H1 (cell line): ENCODE results near the gene PFKFB1. TPM values are rescaled to one million over a fixed set of nuclear protein-coding genes. Genes with fewer than 3 reads are reported as not detected.

ENCODE experiments used
- BRCA1 ChIP-seq: IDR thresholded peaks from 2 replicates; pipeline ENCODE4 v1.6.1; 2012; ENCODE audit warnings: low read depth, low read length, improper control_type of control experiment
- CBX5 ChIP-seq: fragments of 300-800, 300-1000 bp; sonication (generic); IDR thresholded peaks from 2 replicates; pipeline ENCODE4 v1.7.1; 2016; ENCODE audit warnings: antibody characterized with exemption, low read length, low read depth
- CHD1 ChIP-seq: IDR thresholded peaks from 2 replicates; pipeline ENCODE4 v1.6.1; 2012; ENCODE audit warnings: low read depth, low read length, improper control_type of control experiment
- CHD7 ChIP-seq: fragments of 300-600 bp; sonication (generic); IDR thresholded peaks from 2 replicates; pipeline ENCODE4 v1.7.1; 2012; ENCODE audit warnings: low read length, moderate library complexity, mild to moderate bottlenecking, inconsistent platforms; ENCODE audit not compliant: insufficient replicate concordance
- CTBP2 ChIP-seq: IDR thresholded peaks from 2 replicates; pipeline ENCODE4 v1.7.0; 2011; ENCODE audit warnings: borderline replicate concordance, mild to moderate bottlenecking, moderate library complexity, mixed read lengths, low read length; ENCODE audit not compliant: insufficient read depth, insufficient read length
- FOSL1 ChIP-seq: IDR thresholded peaks from 2 replicates; pipeline ENCODE4 v1.6.1; 2011; ENCODE audit warnings: mild to moderate bottlenecking, low read depth, low read length, moderate library complexity; ENCODE audit not compliant: insufficient read depth
- KDM5A ChIP-seq: fragments of 200-600 bp; IDR thresholded peaks from 2 replicates; pipeline ENCODE4 v1.7.1; 2012; ENCODE audit warnings: mild to moderate bottlenecking, low read length, inconsistent platforms, mixed read lengths
- PHF8 ChIP-seq: fragments of 200-600 bp; sonication (generic); conservative IDR thresholded peaks from 2 replicates; pipeline ENCODE4 v1.7.1; 2012; ENCODE audit warnings: low read depth, mild to moderate bottlenecking, inconsistent platforms, low read length, moderate library complexity
- POU5F1 ChIP-seq: IDR thresholded peaks from 2 replicates; pipeline ENCODE4 v1.6.1; 2011; ENCODE audit warnings: low read depth, mild to moderate bottlenecking, low read length, moderate library complexity
- RXRA ChIP-seq: IDR thresholded peaks from 2 replicates; pipeline ENCODE4 v1.6.1; 2011; ENCODE audit warnings: low read depth, mild to moderate bottlenecking, low read length, moderate library complexity; ENCODE audit not compliant: insufficient read depth
- TEAD4 ChIP-seq: IDR thresholded peaks from 2 replicates; pipeline ENCODE4 v1.6.1; 2012; ENCODE audit warnings: low read depth, low read length, inconsistent platforms, mixed read lengths
- polyA plus RNA-seq, 7 experiments: library from polyadenylated mRNA; depleted of rRNA in 3 of 7; stranded (reverse) in 5 of 7; unstranded in 2 of 7; fragments of >200 nt in 5 of 7; fragments of 200-250 nt in 2 of 7; gene quantifications; 1 replicate in 5 of 7; 2 replicates in 1 of 7; 4 replicates in 1 of 7; pipeline versions ENCODE4 v1.2.1 to v1.2.3, GENCODE V29; 2011 to 2013; ENCODE audit warnings: missing spikeins in 2 of 7, mixed read lengths in 2 of 7
- total RNA-seq: library from RNA; stranded (reverse); fragmentation: NEBNext Ultra II Directional; extraction: Animal tissue kit (Norgen Biotek cat#: 25700); gene quantifications from 2 replicates; pipeline ENCODE4 v1.2.1, GENCODE V29; 2021

PFKFB1 gene
- total and polyA plus RNA-seq, 2 of the 8 experiments (the other 6 are each of a cell fraction or from before 2014, with no cell fraction given), result 0.26 to 0.30 TPM

GRCh38 chrX:54926978-54927377 is 67.0 kb downstream of the PFKFB1 start (continued):
- TF ChIP-seq CHD7, result no peak
- TF ChIP-seq CBX5, result no peak
- no peak for TF ChIP-seq PHF8
- TF ChIP-seq CHD1, result no peak
- no peak for TF ChIP-seq POU5F1
- TF ChIP-seq FOSL1, result no peak
- TF ChIP-seq KDM5A, result no peak
- TF ChIP-seq BRCA1, result no peak
- TF ChIP-seq RXRA, result no peak
- no peak for TF ChIP-seq TEAD4
- no peak for TF ChIP-seq CTBP2
